ENCODE data around the gene MARCHF10.

DNA sequence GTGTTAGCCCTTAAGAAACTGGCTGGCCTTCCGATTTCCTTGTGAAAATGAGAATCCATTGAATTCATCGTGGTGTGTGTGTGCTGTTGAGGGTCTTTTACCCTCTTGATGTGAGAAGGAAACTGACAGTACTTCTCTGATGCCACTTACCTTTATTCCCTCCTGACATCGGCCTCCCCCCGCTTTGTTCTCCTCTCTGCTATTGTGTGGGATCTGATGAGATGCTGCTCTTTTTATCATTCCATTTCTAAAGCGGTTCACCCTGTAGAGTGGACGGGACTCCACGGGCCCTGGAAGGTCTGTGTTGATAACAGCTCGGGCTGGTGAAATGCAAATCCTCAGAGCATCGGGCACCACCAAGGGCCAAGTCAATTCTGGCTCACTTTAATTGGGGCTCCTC is 69.8 kb downstream of the MARCHF10 start:
- TF ChIP-seq, protein P1, sequence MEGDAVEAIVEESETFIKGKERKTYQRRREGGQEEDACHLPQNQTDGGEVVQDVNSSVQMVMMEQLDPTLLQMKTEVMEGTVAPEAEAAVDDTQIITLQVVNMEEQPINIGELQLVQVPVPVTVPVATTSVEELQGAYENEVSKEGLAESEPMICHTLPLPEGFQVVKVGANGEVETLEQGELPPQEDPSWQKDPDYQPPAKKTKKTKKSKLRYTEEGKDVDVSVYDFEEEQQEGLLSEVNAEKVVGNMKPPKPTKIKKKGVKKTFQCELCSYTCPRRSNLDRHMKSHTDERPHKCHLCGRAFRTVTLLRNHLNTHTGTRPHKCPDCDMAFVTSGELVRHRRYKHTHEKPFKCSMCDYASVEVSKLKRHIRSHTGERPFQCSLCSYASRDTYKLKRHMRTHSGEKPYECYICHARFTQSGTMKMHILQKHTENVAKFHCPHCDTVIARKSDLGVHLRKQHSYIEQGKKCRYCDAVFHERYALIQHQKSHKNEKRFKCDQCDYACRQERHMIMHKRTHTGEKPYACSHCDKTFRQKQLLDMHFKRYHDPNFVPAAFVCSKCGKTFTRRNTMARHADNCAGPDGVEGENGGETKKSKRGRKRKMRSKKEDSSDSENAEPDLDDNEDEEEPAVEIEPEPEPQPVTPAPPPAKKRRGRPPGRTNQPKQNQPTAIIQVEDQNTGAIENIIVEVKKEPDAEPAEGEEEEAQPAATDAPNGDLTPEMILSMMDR (conservative IDR thresholded peaks at IDR 0.05; ENCODE audit: low read depth, low read length), result no peak
- TF ChIP-seq EZH2 (IDR thresholded peaks at IDR 0.05; ENCODE audit: low read length, unreplicated experiment), result no peak

Measured in PC-3 (cell line).